H1 (cell line): ENCODE measurements around the gene HPD. TPM values are rescaled to one million over a fixed set of nuclear protein-coding genes. Genes with fewer than 3 reads are reported as not detected.

Experiments
- ASH2L ChIP-seq: fragments of 200-600, 300-600 bp; sonication (generic); IDR thresholded peaks from one replicate; pipeline ENCODE4 v1.7.1; 2017; ENCODE audit warnings: low read length
- CEBPB ChIP-seq: IDR thresholded peaks from 2 replicates; pipeline ENCODE4 v1.6.1; 2012; ENCODE audit warnings: low read depth, low read length
- CHD1 ChIP-seq: IDR thresholded peaks from 2 replicates; pipeline ENCODE4 v1.6.1; 2012; ENCODE audit warnings: low read depth, low read length, improper control_type of control experiment
- JUN ChIP-seq: IDR thresholded peaks from 2 replicates; pipeline ENCODE4 v1.6.1; 2011; ENCODE audit warnings: low read depth, mild to moderate bottlenecking, improper control_type of control experiment, low read length
- SIN3A ChIP-seq, 2 experiments: IDR thresholded peaks in 1 of 2; conservative IDR thresholded peaks in 1 of 2; 2 replicates each; pipeline ENCODE4 v1.6.1; 2011 to 2012; ENCODE audit warnings: low read length in 2 of 2, improper control_type of control experiment in 1 of 2, low read depth in 1 of 2, mild to moderate bottlenecking in 1 of 2
- SP4 ChIP-seq: IDR thresholded peaks from 2 replicates; pipeline ENCODE4 v1.6.1; 2012; ENCODE audit warnings: low read length, inconsistent platforms
- TAF7 ChIP-seq: optimal IDR thresholded peaks from 2 replicates; pipeline ENCODE3; 2011; ENCODE audit warnings: low read depth, mild to moderate bottlenecking, inconsistent platforms, low read length, moderate library complexity, borderline replicate concordance
- polyA plus RNA-seq, 7 experiments: library from polyadenylated mRNA; depleted of rRNA in 3 of 7; stranded (reverse) in 5 of 7; unstranded in 2 of 7; fragments of >200 nt in 5 of 7; fragments of 200-250 nt in 2 of 7; gene quantifications; 1 replicate in 5 of 7; 2 replicates in 1 of 7; 4 replicates in 1 of 7; pipeline versions ENCODE4 v1.2.1 to v1.2.3, GENCODE V29; 2011 to 2013; ENCODE audit warnings: missing spikeins in 2 of 7, mixed read lengths in 2 of 7
- total RNA-seq: library from RNA; stranded (reverse); fragmentation: NEBNext Ultra II Directional; extraction: Animal tissue kit (Norgen Biotek cat#: 25700); gene quantifications from 2 replicates; pipeline ENCODE4 v1.2.1, GENCODE V29; 2021
- TF ChIP-seq, protein P1 (sequence below): fragments of 300-600 bp; sonication (generic); IDR thresholded peaks from 2 replicates; pipeline ENCODE4 v1.7.1; 2012; ENCODE audit warnings: low read length, moderate library complexity, mild to moderate bottlenecking, inconsistent platforms; ENCODE audit not compliant: insufficient replicate concordance

HPD gene
- total and polyA plus RNA-seq, 2 of the 8 experiments (the other 6 are each of a cell fraction or from before 2014, with no cell fraction given), result 0.48 to 0.56 TPM

DNA sequence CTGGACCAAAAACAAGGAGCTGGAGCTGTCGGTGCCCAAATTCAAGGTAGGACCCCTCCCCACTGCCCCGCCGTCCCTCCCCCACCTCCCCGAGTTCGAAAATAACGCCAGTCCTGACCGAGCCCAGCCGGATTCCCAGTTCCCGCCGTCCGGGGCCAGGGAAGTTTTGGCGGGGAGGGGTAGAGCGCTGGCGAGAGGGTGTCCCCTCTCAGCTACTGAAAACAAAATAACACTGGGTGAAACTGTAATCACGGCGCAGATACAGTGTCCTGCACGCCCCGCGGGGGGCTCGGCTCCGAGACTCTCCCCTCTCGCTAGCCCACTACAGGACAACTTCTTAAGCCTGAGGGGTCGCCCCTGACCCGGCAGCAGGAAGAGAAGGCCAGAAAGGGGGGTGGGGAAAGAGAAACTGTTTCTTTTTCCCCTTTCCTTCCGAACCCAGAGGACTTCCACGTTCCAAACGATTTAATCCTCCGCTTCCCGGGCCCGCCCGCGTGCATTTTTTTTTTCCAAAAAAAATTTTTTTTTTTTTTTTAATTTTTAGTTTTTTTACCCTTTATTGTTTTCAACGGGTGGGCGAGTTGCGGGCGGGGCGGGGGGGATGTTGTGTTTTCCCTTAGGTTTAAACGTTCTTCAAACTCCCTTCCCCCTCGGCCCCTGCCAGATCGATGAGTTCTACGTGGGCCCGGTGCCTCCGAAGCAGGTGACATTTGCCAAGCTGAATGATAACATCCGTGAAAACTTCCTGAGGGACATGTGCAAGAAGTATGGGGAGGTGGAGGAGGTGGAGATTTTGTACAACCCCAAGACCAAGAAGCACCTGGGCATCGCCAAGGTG lies 53.3 kb downstream of the HPD start (continued):
- TF ChIP-seq, protein P1, sequence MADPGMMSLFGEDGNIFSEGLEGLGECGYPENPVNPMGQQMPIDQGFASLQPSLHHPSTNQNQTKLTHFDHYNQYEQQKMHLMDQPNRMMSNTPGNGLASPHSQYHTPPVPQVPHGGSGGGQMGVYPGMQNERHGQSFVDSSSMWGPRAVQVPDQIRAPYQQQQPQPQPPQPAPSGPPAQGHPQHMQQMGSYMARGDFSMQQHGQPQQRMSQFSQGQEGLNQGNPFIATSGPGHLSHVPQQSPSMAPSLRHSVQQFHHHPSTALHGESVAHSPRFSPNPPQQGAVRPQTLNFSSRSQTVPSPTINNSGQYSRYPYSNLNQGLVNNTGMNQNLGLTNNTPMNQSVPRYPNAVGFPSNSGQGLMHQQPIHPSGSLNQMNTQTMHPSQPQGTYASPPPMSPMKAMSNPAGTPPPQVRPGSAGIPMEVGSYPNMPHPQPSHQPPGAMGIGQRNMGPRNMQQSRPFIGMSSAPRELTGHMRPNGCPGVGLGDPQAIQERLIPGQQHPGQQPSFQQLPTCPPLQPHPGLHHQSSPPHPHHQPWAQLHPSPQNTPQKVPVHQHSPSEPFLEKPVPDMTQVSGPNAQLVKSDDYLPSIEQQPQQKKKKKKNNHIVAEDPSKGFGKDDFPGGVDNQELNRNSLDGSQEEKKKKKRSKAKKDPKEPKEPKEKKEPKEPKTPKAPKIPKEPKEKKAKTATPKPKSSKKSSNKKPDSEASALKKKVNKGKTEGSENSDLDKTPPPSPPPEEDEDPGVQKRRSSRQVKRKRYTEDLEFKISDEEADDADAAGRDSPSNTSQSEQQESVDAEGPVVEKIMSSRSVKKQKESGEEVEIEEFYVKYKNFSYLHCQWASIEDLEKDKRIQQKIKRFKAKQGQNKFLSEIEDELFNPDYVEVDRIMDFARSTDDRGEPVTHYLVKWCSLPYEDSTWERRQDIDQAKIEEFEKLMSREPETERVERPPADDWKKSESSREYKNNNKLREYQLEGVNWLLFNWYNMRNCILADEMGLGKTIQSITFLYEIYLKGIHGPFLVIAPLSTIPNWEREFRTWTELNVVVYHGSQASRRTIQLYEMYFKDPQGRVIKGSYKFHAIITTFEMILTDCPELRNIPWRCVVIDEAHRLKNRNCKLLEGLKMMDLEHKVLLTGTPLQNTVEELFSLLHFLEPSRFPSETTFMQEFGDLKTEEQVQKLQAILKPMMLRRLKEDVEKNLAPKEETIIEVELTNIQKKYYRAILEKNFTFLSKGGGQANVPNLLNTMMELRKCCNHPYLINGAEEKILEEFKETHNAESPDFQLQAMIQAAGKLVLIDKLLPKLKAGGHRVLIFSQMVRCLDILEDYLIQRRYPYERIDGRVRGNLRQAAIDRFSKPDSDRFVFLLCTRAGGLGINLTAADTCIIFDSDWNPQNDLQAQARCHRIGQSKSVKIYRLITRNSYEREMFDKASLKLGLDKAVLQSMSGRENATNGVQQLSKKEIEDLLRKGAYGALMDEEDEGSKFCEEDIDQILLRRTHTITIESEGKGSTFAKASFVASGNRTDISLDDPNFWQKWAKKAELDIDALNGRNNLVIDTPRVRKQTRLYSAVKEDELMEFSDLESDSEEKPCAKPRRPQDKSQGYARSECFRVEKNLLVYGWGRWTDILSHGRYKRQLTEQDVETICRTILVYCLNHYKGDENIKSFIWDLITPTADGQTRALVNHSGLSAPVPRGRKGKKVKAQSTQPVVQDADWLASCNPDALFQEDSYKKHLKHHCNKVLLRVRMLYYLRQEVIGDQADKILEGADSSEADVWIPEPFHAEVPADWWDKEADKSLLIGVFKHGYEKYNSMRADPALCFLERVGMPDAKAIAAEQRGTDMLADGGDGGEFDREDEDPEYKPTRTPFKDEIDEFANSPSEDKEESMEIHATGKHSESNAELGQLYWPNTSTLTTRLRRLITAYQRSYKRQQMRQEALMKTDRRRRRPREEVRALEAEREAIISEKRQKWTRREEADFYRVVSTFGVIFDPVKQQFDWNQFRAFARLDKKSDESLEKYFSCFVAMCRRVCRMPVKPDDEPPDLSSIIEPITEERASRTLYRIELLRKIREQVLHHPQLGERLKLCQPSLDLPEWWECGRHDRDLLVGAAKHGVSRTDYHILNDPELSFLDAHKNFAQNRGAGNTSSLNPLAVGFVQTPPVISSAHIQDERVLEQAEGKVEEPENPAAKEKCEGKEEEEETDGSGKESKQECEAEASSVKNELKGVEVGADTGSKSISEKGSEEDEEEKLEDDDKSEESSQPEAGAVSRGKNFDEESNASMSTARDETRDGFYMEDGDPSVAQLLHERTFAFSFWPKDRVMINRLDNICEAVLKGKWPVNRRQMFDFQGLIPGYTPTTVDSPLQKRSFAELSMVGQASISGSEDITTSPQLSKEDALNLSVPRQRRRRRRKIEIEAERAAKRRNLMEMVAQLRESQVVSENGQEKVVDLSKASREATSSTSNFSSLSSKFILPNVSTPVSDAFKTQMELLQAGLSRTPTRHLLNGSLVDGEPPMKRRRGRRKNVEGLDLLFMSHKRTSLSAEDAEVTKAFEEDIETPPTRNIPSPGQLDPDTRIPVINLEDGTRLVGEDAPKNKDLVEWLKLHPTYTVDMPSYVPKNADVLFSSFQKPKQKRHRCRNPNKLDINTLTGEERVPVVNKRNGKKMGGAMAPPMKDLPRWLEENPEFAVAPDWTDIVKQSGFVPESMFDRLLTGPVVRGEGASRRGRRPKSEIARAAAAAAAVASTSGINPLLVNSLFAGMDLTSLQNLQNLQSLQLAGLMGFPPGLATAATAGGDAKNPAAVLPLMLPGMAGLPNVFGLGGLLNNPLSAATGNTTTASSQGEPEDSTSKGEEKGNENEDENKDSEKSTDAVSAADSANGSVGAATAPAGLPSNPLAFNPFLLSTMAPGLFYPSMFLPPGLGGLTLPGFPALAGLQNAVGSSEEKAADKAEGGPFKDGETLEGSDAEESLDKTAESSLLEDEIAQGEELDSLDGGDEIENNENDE, result no peak
- TF ChIP-seq SP4 (no peak), JUN (no peak), TAF7 (no peak), ASH2L (peak; percentile 20), CHD1 (no peak), SIN3A (conservative IDR thresholded peaks at IDR 0.05 in 1 of 2, IDR thresholded peaks at IDR 0.05 in 1 of 2; ENCODE audit: low read depth in 1 of 2, low read length in 2 of 2) (0 out of 4 replicates have a peak, but pooled peaks of 1 of the 2 experiments have one; percentile 39), CEBPB (no peak)
